Left ventricle myocardium inferior (tissue), 1 donor: Measurements from ENCODE around the gene PNCK. TPM values are rescaled to one million over a fixed set of nuclear protein-coding genes. Genes with fewer than 3 reads are reported as not detected.
A peak's percentile ranks its signal among the peaks of the same experiment; 100 is the strongest.
"Not testable (repeated sequence)": the region's sequence is repeated elsewhere in the genome, so short reads cannot be mapped to it uniquely, and the experiment has no call there.

Experiments used
- DNase-seq: peaks from one replicate; pipeline ENCODE4 v3.0.0-alpha.2; 2020
- H3K27ac ChIP-seq: fragments of 200-600 bp; replicated peaks from 2 replicates; pipeline ENCODE4 v1.8.0; 2021
- H3K27me3 ChIP-seq: fragments of 200-600 bp; 2 replicates; pipeline ENCODE4 v1.8.0; 2021; ENCODE audit warnings: low read depth
- H3K36me3 ChIP-seq: fragments of 200-600 bp; 2 replicates; pipeline ENCODE4 v1.8.0; 2021
- H3K4me1 ChIP-seq: fragments of 200-600 bp; 2 replicates; pipeline ENCODE4 v1.8.0; 2021
- H3K4me3 ChIP-seq: fragments of 200-600 bp; 2 replicates; pipeline ENCODE4 v1.8.0; 2021; ENCODE audit warnings: mild to moderate bottlenecking, moderate library complexity
- H3K9me3 ChIP-seq: fragments of 200-600 bp; replicated peaks from 2 replicates; pipeline ENCODE4 v1.8.0; 2021
- intact Hi-C: fragments of 100-400 bp; cut with micrococcal nuclease; formaldehyde crosslinking; loops from one replicate; pipeline ENCODE4 v1.11.0; 2022
- total RNA-seq: library from RNA; stranded (reverse); fragmentation: NEBNext Ultra II Directional; extraction: Animal tissue kit (Norgen Biotek cat#: 25700); gene quantifications from one replicate; pipeline ENCODE4 v1.2.1, GENCODE V29; 2021
- TF ChIP-seq, protein P1 (sequence below): fragments of 200-600 bp; IDR thresholded peaks from 2 replicates; pipeline ENCODE4 v1.8.0; 2021; ENCODE audit warnings: antibody characterized with exemption, mild to moderate bottlenecking, borderline replicate concordance
- donor health status: DM: no; HTN: yes; CAD: no; lungs with severe emphysema.

PNCK gene
- total RNA-seq, 1 donor from 2014 or later: 6.1 TPM

DNA sequence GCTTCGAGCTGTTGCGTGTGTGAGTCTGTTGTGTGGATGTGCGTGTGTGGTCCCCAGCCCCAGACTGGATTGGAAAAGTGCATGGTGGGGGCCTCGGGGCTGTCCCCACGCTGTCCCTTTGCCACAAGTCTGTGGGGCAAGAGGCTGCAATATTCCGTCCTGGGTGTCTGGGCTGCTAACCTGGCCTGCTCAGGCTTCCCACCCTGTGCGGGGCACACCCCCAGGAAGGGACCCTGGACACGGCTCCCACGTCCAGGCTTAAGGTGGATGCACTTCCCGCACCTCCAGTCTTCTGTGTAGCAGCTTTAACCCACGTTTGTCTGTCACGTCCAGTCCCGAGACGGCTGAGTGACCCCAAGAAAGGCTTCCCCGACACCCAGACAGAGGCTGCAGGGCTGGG, 22.5 kb upstream of the PNCK start:
- no peaks in the 10 kb centered on the region for H3K36me3 ChIP-seq

DNA sequence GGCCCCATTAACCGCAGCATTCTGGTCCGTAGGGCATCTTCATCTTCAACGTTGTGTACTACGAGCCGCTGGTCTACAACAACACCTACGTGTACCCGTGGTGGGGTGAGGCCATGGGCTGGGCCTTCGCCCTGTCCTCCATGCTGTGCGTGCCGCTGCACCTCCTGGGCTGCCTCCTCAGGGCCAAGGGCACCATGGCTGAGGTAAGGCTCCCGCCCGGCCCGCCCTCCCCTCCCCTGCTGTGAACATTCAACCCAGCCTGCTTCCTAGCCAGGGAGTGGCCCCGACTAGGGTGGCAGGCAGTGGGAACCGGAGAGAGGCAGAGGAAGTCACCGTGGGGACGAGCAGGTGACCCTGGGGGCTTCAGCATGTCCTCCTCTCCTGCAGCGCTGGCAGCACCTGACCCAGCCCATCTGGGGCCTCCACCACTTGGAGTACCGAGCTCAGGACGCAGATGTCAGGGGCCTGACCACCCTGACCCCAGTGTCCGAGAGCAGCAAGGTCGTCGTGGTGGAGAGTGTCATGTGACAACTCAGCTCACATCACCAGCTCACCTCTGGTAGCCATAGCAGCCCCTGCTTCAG, 21.2 kb upstream of the PNCK start:
- H3K4me1 ChIP-seq: peaks cover 35% of the 10 kb centered on the region
- H3K36me3 ChIP-seq: no peaks in the 10 kb centered on the region
- no peak overlapping the region for H3K4me3 ChIP-seq
- H3K9me3 ChIP-seq: no peaks in the 10 kb centered on the region
- H3K27ac ChIP-seq: peak overlapping the region; percentile 23
- DNase-seq: no peak
- TF ChIP-seq, protein P1, sequence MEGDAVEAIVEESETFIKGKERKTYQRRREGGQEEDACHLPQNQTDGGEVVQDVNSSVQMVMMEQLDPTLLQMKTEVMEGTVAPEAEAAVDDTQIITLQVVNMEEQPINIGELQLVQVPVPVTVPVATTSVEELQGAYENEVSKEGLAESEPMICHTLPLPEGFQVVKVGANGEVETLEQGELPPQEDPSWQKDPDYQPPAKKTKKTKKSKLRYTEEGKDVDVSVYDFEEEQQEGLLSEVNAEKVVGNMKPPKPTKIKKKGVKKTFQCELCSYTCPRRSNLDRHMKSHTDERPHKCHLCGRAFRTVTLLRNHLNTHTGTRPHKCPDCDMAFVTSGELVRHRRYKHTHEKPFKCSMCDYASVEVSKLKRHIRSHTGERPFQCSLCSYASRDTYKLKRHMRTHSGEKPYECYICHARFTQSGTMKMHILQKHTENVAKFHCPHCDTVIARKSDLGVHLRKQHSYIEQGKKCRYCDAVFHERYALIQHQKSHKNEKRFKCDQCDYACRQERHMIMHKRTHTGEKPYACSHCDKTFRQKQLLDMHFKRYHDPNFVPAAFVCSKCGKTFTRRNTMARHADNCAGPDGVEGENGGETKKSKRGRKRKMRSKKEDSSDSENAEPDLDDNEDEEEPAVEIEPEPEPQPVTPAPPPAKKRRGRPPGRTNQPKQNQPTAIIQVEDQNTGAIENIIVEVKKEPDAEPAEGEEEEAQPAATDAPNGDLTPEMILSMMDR: no peak
- H3K27me3 ChIP-seq: no peaks in the 10 kb centered on the region
- intact Hi-C loops: no loop called here

More for the DNA sequence above, 22.5 kb upstream of the PNCK start:
- H3K4me1 ChIP-seq: peaks cover 40% of the 10 kb centered on the region
- no peak overlapping the region for H3K27ac ChIP-seq
- H3K27me3 ChIP-seq: no peaks in the 10 kb centered on the region
- DNase-seq: no peak
- H3K4me3 ChIP-seq: no peak overlapping the region
- TF ChIP-seq, protein P1: no peak
- intact Hi-C loops: no loop called here
- no peaks in the 10 kb centered on the region for H3K9me3 ChIP-seq

DNA sequence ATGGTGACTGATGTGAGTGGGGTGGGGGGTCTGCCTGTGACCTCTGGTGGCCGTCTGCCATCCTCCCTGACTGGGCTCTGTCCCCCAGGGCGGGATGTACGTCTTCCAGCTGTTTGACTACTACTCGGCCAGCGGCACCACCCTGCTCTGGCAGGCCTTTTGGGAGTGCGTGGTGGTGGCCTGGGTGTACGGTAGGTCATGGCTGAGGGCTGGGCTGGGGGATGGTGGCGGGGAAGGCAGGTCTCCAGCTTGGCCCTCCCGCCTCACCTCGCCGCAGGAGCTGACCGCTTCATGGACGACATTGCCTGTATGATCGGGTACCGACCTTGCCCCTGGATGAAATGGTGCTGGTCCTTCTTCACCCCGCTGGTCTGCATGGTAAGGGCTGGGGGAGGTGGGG, 20.6 kb upstream of the PNCK start:
- H3K4me3 ChIP-seq, intact Hi-C loops, H3K9me3 ChIP-seq, H3K36me3 ChIP-seq, DNase-seq, H3K27me3 ChIP-seq: not testable (repeated sequence)
- peak overlapping the region; percentile 23 for H3K27ac ChIP-seq
- H3K4me1 ChIP-seq: peaks cover 31% of the 10 kb centered on the region

DNA sequence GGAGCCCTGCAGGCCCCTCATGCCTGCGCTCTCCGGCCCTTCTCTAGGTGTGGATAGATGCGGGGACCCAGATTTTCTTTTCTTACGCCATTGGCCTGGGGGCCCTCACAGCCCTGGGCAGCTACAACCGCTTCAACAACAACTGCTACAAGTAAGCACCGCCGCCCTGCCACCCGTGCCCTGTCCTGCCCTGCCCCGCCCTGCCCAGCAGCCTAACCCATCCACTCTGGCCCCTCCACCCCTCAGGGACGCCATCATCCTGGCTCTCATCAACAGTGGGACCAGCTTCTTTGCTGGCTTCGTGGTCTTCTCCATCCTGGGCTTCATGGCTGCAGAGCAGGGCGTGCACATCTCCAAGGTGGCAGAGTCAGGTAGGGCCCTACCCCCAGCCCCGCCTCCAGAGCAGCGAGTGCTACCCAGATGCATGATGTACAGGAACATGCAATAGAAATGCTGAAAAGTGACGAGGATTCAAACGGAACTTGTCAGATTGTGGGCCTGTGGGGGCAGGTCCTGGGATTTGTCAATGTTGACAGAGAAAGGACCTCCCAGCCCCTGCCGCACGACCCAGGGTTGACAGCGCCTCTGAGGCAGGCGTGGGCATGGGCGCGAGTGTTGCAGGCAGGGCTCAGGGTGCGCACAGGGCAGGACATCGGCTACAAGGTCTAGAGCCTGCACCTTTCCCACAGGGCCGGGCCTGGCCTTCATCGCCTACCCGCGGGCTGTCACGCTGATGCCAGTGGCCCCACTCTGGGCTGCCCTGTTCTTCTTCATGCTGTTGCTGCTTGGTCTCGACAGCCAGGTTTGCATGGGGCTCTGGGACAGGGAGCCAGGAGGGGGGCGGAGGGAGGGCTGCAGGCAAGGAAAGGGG, 19.8 kb upstream of the PNCK start:
- Histone ChIP-seq H3K27ac (peak overlapping the region; percentile 16), H3K36me3 (no peaks in the 10 kb centered on the region), H3K27me3 (no peaks in the 10 kb centered on the region), H3K4me3 (no peak overlapping the region), H3K9me3 (no peaks in the 10 kb centered on the region), H3K4me1 (peaks cover 26% of the 10 kb centered on the region)
- intact Hi-C loops: no loop called here
- DNase-seq: no peak
- TF ChIP-seq, protein P1: no peak

DNA sequence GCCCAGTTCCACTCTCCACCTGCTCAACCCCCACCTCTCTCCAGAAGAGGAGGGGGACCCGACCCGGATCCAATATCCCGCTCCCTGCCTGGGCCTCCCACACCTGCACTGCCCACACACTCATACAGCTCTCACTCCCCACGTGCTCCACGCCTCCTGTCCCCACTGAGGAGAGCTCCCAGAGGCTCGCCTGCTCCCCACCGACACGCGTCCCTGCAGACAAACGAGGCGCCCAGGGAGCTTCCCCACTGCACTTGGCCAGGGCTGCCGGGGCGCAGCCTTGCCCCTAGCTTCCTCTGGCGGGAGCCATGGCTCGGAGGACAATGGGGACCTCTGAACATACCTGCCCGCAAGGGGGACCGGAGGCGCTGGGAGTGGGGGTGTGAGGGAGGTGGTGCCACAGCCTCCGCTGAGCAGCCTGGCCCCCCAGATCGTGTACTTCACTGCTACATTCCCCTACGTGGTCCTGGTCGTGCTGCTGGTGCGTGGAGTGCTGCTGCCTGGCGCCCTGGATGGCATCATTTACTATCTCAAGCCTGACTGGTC, 19.1 kb upstream of the PNCK start:
- Histone ChIP-seq H3K27ac (no peak overlapping the region), H3K4me3 (no peak overlapping the region), H3K27me3 (no peaks in the 10 kb centered on the region), H3K36me3 (no peaks in the 10 kb centered on the region), H3K4me1 (peaks cover 21% of the 10 kb centered on the region), H3K9me3 (no peaks in the 10 kb centered on the region)
- no peak for DNase-seq
- TF ChIP-seq, protein P1: no peak
- intact Hi-C loops: no loop called here

DNA sequence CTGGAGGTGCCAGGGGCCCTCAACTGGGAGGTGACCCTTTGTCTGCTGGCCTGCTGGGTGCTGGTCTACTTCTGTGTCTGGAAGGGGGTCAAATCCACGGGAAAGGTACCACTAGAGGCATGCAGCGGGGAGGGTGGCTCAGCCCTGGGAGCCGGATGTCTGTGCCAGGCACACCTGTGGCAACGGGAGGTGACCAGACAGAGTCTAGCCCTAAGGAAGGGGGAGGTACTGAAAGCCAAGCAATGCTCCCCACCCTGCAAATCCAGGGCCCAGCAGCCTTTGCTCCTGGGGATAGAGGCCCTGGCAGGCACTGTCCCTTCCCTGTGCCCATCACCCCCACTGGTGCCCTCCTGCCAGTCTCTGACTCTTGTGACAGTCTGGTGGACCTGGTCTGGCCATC, 18.4 kb upstream of the PNCK start:
- Histone ChIP-seq H3K27ac (peak overlapping the region; percentile 44), H3K27me3 (no peaks in the 10 kb centered on the region), H3K4me3 (no peak overlapping the region), H3K36me3 (no peaks in the 10 kb centered on the region), H3K9me3 (no peaks in the 10 kb centered on the region), H3K4me1 (peaks cover 26% of the 10 kb centered on the region)
- intact Hi-C loops: no loop called here
- TF ChIP-seq, protein P1: no peak
- no peak for DNase-seq

DNA sequence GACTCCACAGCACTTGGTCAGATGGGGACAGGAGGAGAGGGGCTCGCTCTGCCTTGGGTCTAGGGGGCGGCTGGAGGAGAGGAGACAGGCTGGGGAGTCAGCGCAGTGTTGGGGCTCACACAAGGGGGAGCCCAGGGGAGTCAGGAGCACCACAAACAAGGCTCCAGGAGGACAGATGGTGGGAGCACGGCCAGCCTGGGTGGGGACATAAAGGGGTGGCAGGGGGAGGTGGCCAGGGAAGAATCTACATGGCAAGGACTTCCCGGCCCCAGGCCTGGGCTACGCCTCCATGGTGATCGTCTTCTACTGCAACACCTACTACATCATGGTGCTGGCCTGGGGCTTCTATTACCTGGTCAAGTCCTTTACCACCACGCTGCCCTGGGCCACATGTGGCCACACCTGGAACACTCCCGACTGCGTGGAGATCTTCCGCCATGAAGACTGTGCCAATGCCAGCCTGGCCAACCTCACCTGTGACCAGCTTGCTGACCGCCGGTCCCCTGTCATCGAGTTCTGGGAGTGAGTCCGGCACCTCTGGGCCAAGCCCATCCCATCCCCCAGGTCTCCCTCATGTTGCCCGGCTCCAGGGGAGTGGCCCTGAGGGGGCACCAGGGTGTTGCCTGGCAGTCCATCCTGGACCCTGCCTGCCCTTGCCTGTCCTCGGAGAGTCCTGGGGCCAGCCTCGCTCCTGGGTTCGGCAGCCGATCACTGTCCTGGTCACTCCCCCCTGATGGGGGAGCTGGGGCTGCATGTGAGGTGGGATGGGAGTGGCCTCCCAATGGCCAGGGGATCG, 17.6 kb upstream of the PNCK start:
- peaks cover 27% of the 10 kb centered on the region for H3K4me1 ChIP-seq
- H3K27ac ChIP-seq: peak overlapping the region; percentile 44
- intact Hi-C loops, H3K9me3 ChIP-seq, H3K27me3 ChIP-seq, DNase-seq, H3K36me3 ChIP-seq: not testable (repeated sequence)
- H3K4me3 ChIP-seq: peak overlapping the region; percentile 66
